Mammary epithelial cell (primary cell): ENCODE data around the gene ARL6IP4.

Source experiments
- CTCF ChIP-seq, 2 donors: IDR thresholded peaks in 1 of 2; conservative IDR thresholded peaks in 1 of 2; 2 replicates each; pipeline ENCODE4 v1.5.1; 2011 to 2012; ENCODE audit warnings: inconsistent platforms in 2 of 2, low read length in 2 of 2, mild to moderate bottlenecking in 2 of 2, control low read depth in 1 of 2, low read depth in 1 of 2; ENCODE audit not compliant: insufficient read depth in 1 of 2; ENCODE audit errors: extremely low read depth in 1 of 2
- EZH2 ChIP-seq: IDR thresholded peaks from 2 replicates; pipeline ENCODE4 v1.6.1; 2012; ENCODE audit warnings: low read length, inconsistent platforms, borderline replicate concordance

GRCh38 chr12:122977655-122978392 lies 2.7 kb upstream of the ARL6IP4 start:
- no peak for TF ChIP-seq EZH2
- no peak for TF ChIP-seq CTCF (conservative IDR thresholded peaks at IDR 0.05 in 1 of 2, IDR thresholded peaks at IDR 0.05 in 1 of 2; ENCODE audit: extremely low read depth in 1 of 2, insufficient read depth in 1 of 2, low read depth in 1 of 2, low read length in 2 of 2)
